Measurements from ENCODE around the gene PCBD1.

PCBD1 gene

DNA sequence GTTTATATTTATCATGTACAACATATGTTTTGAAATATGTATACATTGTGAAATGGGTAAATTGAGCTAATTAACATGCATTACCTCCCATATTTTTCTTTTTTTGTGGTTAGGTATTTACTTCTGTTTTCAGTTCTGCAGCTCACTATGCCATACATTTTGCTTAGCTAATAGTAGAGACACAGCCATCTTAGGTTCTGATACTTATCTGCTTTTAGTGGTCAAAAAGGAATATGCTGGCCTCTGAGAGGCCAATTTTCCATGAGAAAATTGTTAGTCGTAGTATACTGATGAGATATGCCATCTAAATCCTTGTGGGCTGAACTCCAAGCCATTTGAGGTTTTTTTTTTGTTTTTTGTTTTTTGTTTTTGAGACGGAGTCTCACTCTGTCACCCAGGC, 41.6 kb downstream of the PCBD1 start:
- TF ChIP-seq, protein P1, sequence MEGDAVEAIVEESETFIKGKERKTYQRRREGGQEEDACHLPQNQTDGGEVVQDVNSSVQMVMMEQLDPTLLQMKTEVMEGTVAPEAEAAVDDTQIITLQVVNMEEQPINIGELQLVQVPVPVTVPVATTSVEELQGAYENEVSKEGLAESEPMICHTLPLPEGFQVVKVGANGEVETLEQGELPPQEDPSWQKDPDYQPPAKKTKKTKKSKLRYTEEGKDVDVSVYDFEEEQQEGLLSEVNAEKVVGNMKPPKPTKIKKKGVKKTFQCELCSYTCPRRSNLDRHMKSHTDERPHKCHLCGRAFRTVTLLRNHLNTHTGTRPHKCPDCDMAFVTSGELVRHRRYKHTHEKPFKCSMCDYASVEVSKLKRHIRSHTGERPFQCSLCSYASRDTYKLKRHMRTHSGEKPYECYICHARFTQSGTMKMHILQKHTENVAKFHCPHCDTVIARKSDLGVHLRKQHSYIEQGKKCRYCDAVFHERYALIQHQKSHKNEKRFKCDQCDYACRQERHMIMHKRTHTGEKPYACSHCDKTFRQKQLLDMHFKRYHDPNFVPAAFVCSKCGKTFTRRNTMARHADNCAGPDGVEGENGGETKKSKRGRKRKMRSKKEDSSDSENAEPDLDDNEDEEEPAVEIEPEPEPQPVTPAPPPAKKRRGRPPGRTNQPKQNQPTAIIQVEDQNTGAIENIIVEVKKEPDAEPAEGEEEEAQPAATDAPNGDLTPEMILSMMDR (conservative IDR thresholded peaks at IDR 0.05), result no peak
- TF ChIP-seq ZFX (IDR thresholded peaks at IDR 0.05), result no peak

DNA sequence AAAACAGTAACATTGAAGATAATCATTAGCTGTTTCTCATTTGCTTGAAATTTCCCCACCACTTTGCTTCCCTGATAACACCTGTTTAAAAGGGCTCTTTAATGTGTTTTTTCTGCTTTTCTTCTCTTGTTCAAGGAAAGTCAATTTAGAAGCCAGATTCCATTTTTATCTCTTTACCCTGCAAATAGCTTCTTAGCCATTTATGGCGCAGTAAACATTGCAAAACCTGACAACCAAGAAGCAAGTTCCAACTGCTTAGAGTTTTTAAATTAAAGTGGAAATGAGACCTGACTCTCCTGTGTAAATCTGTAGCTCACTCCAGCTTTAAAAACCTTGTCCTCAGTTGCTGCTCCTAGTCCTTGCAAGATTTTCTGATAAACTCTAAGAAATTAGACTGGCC, 42.5 kb downstream of the PCBD1 start:
- H3K27ac ChIP-seq, result no peak overlapping the region
- TF ChIP-seq ZFX (IDR thresholded peaks at IDR 0.05), result no peak
- TF ChIP-seq, protein P1 (conservative IDR thresholded peaks at IDR 0.05), result no peak

More for the DNA sequence above, 41.6 kb downstream of the PCBD1 start:
- no peak overlapping the region for H3K27ac ChIP-seq

DNA sequence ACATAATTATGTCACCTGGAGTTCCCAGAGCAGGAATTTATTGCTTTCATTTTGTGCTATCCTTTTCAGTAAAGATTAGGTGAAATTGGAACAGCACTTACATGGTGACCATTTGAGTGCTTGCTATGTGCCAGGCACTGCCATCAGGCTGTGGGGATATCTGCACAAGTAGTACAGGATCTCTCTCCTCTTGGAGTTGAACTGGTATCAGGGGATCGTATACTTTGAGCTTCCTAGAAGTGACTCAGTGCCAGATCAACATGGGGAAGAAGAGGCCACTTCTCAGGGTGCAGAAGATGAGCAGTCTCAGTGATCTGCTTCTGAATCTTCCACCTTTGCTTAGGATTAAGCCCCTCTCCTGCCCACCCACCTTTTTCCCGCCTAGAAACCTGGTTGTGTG, 43.1 kb downstream of the PCBD1 start:
- TF ChIP-seq, protein P1 (conservative IDR thresholded peaks at IDR 0.05), result no peak
- no peak for TF ChIP-seq ZFX (IDR thresholded peaks at IDR 0.05)
- H3K27ac ChIP-seq, result no peak overlapping the region

DNA sequence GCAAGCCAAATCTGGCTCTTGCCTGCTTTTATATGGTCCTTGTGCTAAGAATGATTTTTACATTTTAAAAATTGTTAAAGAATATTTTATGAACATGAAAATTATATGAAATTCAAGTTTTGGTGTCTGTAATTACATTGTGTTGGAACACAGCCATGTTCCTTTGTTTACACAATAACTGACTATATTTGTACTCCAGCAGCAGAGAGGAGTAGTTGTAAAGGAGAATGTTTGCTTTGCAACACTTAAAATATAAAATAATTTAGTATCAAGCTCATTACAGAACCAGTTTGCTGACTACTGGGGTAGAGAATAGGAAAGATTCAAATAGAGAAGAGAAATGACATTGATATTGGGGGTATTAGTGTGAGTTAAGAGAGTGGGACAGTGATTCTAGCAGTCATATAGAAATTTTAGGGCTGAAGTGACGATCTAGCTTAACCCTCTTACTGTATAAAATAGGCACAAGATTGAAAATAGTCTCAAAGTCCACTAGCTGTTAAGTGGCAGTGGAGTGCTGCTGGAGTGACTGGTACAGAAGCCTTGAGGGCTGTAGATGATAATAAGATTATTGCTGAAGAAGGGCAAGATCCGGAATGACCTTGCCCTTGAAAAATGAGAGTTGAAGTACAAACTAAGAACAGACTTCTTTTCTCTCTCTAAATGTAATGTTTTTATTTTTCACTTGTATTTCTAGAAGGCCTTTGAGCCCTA, 44.4 kb downstream of the PCBD1 start:
- no peak overlapping the region for H3K27ac ChIP-seq
- TF ChIP-seq, protein P1 (conservative IDR thresholded peaks at IDR 0.05), result no peak
- no peak for TF ChIP-seq ZFX (IDR thresholded peaks at IDR 0.05)

DNA sequence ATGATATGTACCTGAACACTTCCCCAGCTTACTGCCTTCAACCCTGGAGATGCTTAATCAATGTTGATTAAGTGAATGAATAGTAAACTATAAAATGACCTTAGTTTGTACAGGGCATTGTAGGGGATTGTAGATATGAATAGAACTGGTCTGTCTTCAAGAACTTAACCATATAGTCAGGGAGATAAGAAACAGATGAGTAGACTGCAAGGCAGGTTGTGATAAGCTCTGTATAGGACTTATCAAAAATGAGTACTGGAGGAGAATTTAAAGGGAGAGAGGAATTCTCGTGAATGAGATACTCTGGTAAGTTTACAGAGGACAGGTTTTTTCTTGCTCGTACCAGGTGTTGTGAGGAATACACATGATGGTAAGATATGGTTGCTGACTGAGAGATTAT, 45.0 kb downstream of the PCBD1 start:
- TF ChIP-seq, protein P1 (conservative IDR thresholded peaks at IDR 0.05), result no peak
- TF ChIP-seq ZFX (IDR thresholded peaks at IDR 0.05), result no peak
- no peak overlapping the region for H3K27ac ChIP-seq

DNA sequence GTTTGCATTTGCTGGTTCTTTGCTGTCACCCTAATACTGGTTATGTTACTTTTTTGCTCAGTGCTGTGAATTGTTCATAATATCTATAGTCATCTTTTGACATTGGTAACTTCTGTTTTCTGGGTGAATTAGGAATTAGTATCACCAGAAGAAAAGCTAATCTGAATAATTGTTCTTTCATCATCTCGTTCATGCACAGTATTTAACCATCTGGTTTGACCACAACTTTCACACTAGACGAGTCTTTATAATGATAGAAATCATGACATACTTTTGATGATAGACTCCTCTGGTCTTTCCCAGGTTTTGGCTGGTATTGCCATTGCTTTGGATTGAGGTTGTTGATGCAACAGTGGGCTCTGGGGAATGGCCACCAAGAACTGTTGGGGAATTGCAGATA, 47.5 kb downstream of the PCBD1 start:
- H3K27ac ChIP-seq, result no peak overlapping the region
- TF ChIP-seq, protein P1 (conservative IDR thresholded peaks at IDR 0.05), result no peak
- TF ChIP-seq ZFX (IDR thresholded peaks at IDR 0.05), result no peak

DNA sequence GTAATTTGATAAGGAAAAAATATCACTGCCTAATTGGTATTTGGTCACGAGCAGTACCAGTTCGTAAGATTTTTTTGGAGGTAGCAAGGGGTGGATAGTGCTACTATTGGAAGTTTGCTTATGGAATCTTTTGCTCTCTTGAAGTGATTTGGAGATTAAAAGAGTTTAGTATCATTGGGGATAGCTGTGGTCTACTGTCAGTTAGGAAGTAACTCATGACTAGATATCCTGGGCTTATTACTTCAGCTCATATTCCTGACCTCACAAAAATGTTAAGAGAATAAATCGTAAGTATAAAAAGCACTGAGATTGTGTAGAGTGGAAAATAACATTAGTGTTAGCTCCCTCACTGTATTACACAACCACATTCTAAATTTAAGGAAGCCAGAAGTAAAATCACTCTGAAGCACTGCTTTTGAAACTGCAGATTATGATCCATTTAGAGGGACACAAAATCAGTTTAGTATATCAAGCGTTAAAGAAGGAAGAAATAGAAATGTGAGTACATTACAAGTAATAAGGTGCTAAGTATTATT, 50.0 kb downstream of the PCBD1 start:
- no peak overlapping the region for H3K27ac ChIP-seq
- no peak for TF ChIP-seq ZFX (IDR thresholded peaks at IDR 0.05)
- TF ChIP-seq, protein P1 (conservative IDR thresholded peaks at IDR 0.05), result no peak

Data from C4-2B (cell line).